Inflammatory macrophage treated with lipopolysaccharide for 4 hours (primary cell): Measurements from ENCODE around the gene CASP1.

Experiments used
- DNase-seq: peaks from one replicate; pipeline ENCODE4 v3.0.0-alpha.2; 2020

CASP1 gene

GRCh38 chr11:104979839-104980238 is 55.1 kb downstream of the CASP1 start:
- no peak for DNase-seq
